ENCODE data around the gene G6PC1. TPM values are rescaled to one million over a fixed set of nuclear protein-coding genes. Genes with fewer than 3 reads are reported as not detected.
"Not testable (repeated sequence)": the region's sequence is repeated elsewhere in the genome, so short reads cannot be mapped to it uniquely, and the experiment has no call there.

Gene G6PC1
- total and polyA plus RNA-seq, 2 of the 13 experiments (the other 11 are each of a cell fraction or from before 2014, with no cell fraction given) = 1.7 to 37.9 TPM

GRCh38 chr17:42923472-42923871 lies 22.9 kb downstream of the G6PC1 start:
- FAIRE-seq; H2AFZ ChIP-seq (ENCODE audit: low read length); H3K27me3 ChIP-seq (ENCODE audit: control insufficient read depth in 1 of 2, insufficient read depth in 2 of 2, low read length in 2 of 2); H3K9ac ChIP-seq (ENCODE audit: insufficient read depth, low read depth, low read length); H3K36me3 ChIP-seq (replicated peaks in 1 of 2; ENCODE audit: control insufficient read depth in 1 of 2, insufficient read depth in 2 of 2, low read length in 2 of 2); CTCF ChIA-PET (ENCODE audit: low intra/inter-chr PET ratio, low total read pairs); BruUV-seq (replicated peaks); ATAC-seq; H3K79me2 ChIP-seq (ENCODE audit: insufficient read depth, low read length); H3K4me2 ChIP-seq (ENCODE audit: low read depth, low read length); POLR2A ChIA-PET; H3K9me3 ChIP-seq (ENCODE audit: low read length); intact Hi-C loops (cut with micrococcal nuclease; ENCODE audit: unreplicated experiment); H4K20me1 ChIP-seq (ENCODE audit: insufficient read depth, low read length); H3K4me3 ChIP-seq (replicated peaks in 1 of 3; ENCODE audit: insufficient read depth in 1 of 3, low read depth in 2 of 3, low read length in 3 of 3); DNase-seq (ENCODE audit: low spot score); in situ Hi-C loops (cut with HindIII; ENCODE audit: extremely low pct_ligation_motif_present, low pct_unique_long_range_greater_than_20kb); H3K27ac ChIP-seq (ENCODE audit: extremely low read length, insufficient read depth, low read length): not testable (repeated sequence)
- WGBS (ENCODE audit: low lambda C conversion rate) = 72% methylated on average over 7 of the region's 7 CpGs
- peaks cover 58% of the 10 kb centered on the region for H3K4me1 ChIP-seq (ENCODE audit: insufficient read depth, low read length)
- TF ChIP-seq CEBPB (IDR thresholded peaks at IDR 0.05; ENCODE audit: borderline replicate concordance, low read depth, low read length) (peak; percentile 41; the same call in 1 of the 2 replicates), CEBPG (CRISPR knock-in tag; IDR thresholded peaks at IDR 0.05) (peak; percentile 58), ZNF687 (CRISPR knock-in tag; IDR thresholded peaks at IDR 0.05) (peak; percentile 18; the same call in 1 of the 2 replicates)

- Histone ChIP-seq H4K20me1 (ENCODE audit: insufficient read depth, low read length) (no peaks in the 10 kb centered on the region), H3K4me2 (ENCODE audit: low read depth, low read length) (no peak overlapping the region), H3K9me3 (ENCODE audit: low read length) (no peaks in the 10 kb centered on the region), H3K27me3 (ENCODE audit: control insufficient read depth in 1 of 2, insufficient read depth in 2 of 2, low read length in 2 of 2) (no peaks in the 10 kb centered on the region), H3K79me2 (ENCODE audit: insufficient read depth, low read length) (no peaks in the 10 kb centered on the region), H3K4me1 (ENCODE audit: insufficient read depth, low read length) (peaks cover 52% of the 10 kb centered on the region), H3K4me3 (replicated peaks in 1 of 3; ENCODE audit: insufficient read depth in 1 of 3, low read depth in 2 of 3, low read length in 3 of 3) (no peak overlapping the region), H3K27ac (ENCODE audit: extremely low read length, insufficient read depth, low read length) (no peak overlapping the region), H3K36me3 (replicated peaks in 1 of 2; ENCODE audit: control insufficient read depth in 1 of 2, insufficient read depth in 2 of 2, low read length in 2 of 2) (no peaks in the 10 kb centered on the region), H3K9ac (ENCODE audit: insufficient read depth, low read depth, low read length) (no peak overlapping the region), H2AFZ (ENCODE audit: low read length) (no peak overlapping the region)
- BruUV-seq (replicated peaks) = no TSS peak
- intact Hi-C loops (cut with micrococcal nuclease; ENCODE audit: unreplicated experiment) = no loop called here
- POLR2A ChIA-PET = no interaction called here
- in situ Hi-C loops (cut with HindIII; ENCODE audit: extremely low pct_ligation_motif_present, low pct_unique_long_range_greater_than_20kb) = loop anchor here (5.0 kb wide), 1 partner anchor 83 kb away; the partner anchor contains the start of gene AOC2
- FAIRE-seq = no peak
- CTCF ChIA-PET (ENCODE audit: low intra/inter-chr PET ratio, low total read pairs) = no interaction called here
- 67% methylated on average over 5 of the region's 5 CpGs for WGBS (ENCODE audit: low lambda C conversion rate)
- no peak for ATAC-seq
- no peak for DNase-seq (ENCODE audit: low spot score)
- TF ChIP-seq ZNF530 (CRISPR knock-in tag; IDR thresholded peaks at IDR 0.05; ENCODE audit: low read depth) (no peak), NR2C2 (CRISPR knock-in tag; IDR thresholded peaks at IDR 0.05; ENCODE audit: borderline replicate concordance) (no peak), CBFB (CRISPR knock-in tag; IDR thresholded peaks at IDR 0.05) (no peak), ZNF230 (CRISPR knock-in tag; IDR thresholded peaks at IDR 0.05) (no peak), SP4 (CRISPR knock-in tag; IDR thresholded peaks at IDR 0.05) (no peak), HNF1A (IDR thresholded peaks at IDR 0.05; ENCODE audit: low read depth) (no peak), HNF1A (CRISPR knock-in tag; IDR thresholded peaks at IDR 0.05; ENCODE audit: borderline replicate concordance) (no peak), NFKB2 (CRISPR knock-in tag; IDR thresholded peaks at IDR 0.05; ENCODE audit: borderline replicate concordance) (no peak), HOXD1 (CRISPR knock-in tag; IDR thresholded peaks at IDR 0.05) (no peak)
These were observed 24.3 kb downstream of the G6PC1 start for GRCh38 chr17:42924891-42925290.

Measured in HepG2 (cell line).